Activated T-cell treated with anti-CD3 and anti-CD28 coated beads, Interleukin-2, amount 50 U/mL, for 4 hours (primary cell): Measurements from ENCODE around the gene GAPT. TPM values are rescaled to one million over a fixed set of nuclear protein-coding genes. Genes with fewer than 3 reads are reported as not detected.

Experiments
- ATAC-seq, 2 donors: fragments of 200-7000 bp; cut with Tn5 transposase; one replicate each; pipeline ENCODE4 v1.10.0; 2021
- DNase-seq: peaks from one replicate; pipeline ENCODE4 v3.0.0-alpha.2; 2020
- H3K27me3 Mint-ChIP-seq: one replicate; pipeline ENCODE4 v1.8.0; 2021; ENCODE audit warnings: low read depth, mixed read lengths
- H3K36me3 Mint-ChIP-seq: one replicate; pipeline ENCODE4 v1.8.0; 2022; ENCODE audit warnings: mixed read lengths; ENCODE audit not compliant: insufficient read depth
- H3K4me1 Mint-ChIP-seq: one replicate; pipeline ENCODE4 v1.8.0; 2021; ENCODE audit warnings: low read depth, mixed read lengths
- H3K4me3 Mint-ChIP-seq: one replicate; pipeline ENCODE4 v1.8.0; 2021; ENCODE audit warnings: mild to moderate bottlenecking, moderate library complexity, mixed read lengths
- H3K9me3 Mint-ChIP-seq: one replicate; pipeline ENCODE4 v1.8.0; 2021; ENCODE audit warnings: mixed read lengths
- total RNA-seq, 3 donors: library from RNA; stranded (reverse); gene quantifications; one replicate each; pipeline ENCODE4 v1.2.1, GENCODE V29; 2021

GAPT gene
- total RNA-seq, result not detected

DNA sequence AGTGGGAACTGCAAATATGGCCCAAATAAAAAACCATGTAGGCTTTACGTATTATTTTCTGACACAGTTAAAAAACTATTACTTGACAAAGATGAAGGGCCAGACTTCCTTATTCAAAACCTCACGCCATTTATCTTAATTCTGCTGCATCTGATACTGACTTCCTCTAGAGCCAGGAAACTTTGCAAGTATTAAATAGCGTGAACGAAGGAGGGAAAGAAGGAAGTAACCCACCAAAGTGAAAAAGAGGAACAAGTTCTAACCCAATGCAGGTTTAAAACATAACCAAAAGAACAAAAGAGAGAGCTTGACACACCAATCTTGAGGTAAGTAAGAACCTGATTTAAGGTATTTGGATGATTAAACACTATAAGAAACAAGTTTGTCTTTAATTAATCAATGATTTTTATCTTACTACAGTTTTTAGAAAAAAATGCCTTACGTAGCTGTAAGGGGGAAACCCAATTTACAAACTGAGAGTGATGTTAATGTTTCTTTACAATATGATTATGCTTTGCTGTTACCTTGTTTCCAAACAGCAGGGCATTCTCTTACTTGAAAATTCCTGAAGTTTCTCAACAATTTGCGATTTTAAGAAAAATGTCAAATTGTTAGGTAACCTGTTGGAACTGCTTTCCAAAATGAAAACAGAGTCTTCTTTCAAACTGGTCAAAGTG lies at the start of gene GAPT:
GAPT (plus strand) TSS at position 220 of the 677 bp plus-strand sequence. CDS start 3,102 bp downstream, outside the sequence.
- peaks cover 19% of the 10 kb centered on the region for H3K27me3 Mint-ChIP-seq
- peaks cover 1% of the 10 kb centered on the region for H3K4me1 Mint-ChIP-seq
- DNase-seq, result no peak
- no peaks in the 10 kb centered on the region for H3K9me3 Mint-ChIP-seq
- H3K4me3 Mint-ChIP-seq, result no peak within 1 kb of the TSS
- no peak for ATAC-seq
- no peaks in the 10 kb centered on the region for H3K36me3 Mint-ChIP-seq

DNA sequence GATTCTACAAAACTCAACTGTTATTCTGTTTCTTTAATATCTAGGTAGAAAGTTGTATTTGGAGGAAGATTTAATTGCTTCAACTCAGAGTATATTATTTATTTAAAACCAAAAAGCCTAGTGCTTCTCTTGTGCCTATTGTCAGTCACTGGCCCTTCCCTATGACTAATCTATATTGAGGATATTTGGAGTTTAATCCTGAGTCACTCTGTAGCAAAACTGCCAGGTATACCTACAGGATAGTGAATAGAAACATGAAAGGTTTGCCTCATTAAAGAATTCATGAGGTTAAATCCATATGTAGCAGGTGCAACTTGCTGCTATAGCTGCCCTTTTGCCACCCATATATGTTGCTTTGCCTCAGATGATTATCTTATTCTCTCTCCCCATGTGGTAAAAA lies 46.4 kb upstream of the GAPT start:
- Mint-ChIP-seq H3K9me3 (peaks cover 4% of the 10 kb centered on the region), H3K27me3 (peaks cover 13% of the 10 kb centered on the region), H3K36me3 (no peaks in the 10 kb centered on the region), H3K4me1 (no peaks in the 10 kb centered on the region), H3K4me3 (no peak overlapping the region)
- no peak for ATAC-seq
- no peak for DNase-seq

DNA sequence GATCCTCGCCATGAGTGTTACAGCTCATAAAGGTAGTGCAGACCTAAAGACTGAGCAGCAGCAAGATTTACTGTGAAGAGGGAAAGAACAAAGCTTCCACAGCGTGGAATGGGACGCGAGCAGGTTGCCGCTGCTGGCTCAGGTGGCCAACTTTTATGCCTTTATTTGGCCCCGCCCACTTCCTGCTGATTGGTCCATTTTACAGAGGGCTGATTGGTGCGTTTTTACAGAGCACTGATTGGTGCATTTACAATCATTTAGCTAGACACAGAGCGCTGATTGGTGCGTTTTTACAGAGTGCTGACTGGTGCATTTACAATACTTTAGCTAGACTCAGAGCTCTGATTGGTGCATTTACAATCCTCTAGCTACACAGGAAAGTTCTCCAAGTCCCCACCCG lies 45.2 kb upstream of the GAPT start:
- ATAC-seq (no peak), DNase-seq (no peak)
- H3K9me3 Mint-ChIP-seq, result peaks cover 4% of the 10 kb centered on the region
- no peak overlapping the region for H3K4me3 Mint-ChIP-seq
- no peaks in the 10 kb centered on the region for H3K36me3 Mint-ChIP-seq
- H3K4me1 Mint-ChIP-seq, result no peaks in the 10 kb centered on the region
- H3K27me3 Mint-ChIP-seq, result peaks cover 12% of the 10 kb centered on the region

DNA sequence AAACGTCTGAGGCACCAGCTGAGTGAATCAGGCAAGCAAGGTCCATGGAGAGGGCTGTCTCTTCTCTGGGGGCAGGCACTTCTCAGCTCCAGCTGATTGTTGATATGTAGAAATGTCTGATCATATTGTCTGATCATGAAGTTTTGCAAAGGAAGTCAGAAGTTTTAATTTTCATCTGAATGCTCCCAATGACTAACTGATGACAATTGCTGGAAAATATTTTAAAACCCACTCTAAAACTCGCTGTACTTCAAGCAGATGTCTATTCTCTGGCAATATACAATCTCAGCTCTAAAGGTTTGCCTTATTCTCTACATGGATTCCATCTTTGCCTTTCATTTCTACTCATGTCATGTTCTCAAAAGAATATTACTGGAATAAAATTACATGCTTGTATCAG lies 44.0 kb upstream of the GAPT start:
- H3K36me3 Mint-ChIP-seq, result no peaks in the 10 kb centered on the region
- DNase-seq, result no peak
- H3K4me1 Mint-ChIP-seq, result no peaks in the 10 kb centered on the region
- H3K27me3 Mint-ChIP-seq, result peaks cover 10% of the 10 kb centered on the region
- ATAC-seq, result no peak
- no peak overlapping the region for H3K4me3 Mint-ChIP-seq
- peaks cover 4% of the 10 kb centered on the region for H3K9me3 Mint-ChIP-seq

DNA sequence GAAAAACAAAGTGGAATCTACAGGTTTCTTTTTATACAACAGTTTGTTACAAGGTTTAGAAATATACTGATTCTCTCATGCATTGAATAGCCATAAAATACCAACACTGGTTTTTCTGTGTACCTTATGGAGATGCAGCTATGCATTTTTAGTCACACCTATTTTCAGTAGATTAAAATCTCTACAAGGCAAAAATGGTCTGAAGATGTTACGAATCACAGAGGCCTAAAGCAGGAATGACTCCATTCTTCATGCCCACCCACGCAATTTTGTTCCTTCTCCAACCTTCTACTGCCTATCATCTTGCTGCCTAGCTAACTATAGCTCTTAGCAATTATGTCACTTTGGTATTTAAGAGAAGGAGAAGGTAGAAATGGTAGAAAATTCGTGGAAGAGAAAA lies 41.2 kb upstream of the GAPT start:
- Mint-ChIP-seq H3K4me3 (no peak overlapping the region), H3K36me3 (peaks cover 7% of the 10 kb centered on the region), H3K27me3 (peaks cover 15% of the 10 kb centered on the region), H3K9me3 (no peaks in the 10 kb centered on the region), H3K4me1 (no peaks in the 10 kb centered on the region)
- DNase-seq (no peak), ATAC-seq (no peak)

DNA sequence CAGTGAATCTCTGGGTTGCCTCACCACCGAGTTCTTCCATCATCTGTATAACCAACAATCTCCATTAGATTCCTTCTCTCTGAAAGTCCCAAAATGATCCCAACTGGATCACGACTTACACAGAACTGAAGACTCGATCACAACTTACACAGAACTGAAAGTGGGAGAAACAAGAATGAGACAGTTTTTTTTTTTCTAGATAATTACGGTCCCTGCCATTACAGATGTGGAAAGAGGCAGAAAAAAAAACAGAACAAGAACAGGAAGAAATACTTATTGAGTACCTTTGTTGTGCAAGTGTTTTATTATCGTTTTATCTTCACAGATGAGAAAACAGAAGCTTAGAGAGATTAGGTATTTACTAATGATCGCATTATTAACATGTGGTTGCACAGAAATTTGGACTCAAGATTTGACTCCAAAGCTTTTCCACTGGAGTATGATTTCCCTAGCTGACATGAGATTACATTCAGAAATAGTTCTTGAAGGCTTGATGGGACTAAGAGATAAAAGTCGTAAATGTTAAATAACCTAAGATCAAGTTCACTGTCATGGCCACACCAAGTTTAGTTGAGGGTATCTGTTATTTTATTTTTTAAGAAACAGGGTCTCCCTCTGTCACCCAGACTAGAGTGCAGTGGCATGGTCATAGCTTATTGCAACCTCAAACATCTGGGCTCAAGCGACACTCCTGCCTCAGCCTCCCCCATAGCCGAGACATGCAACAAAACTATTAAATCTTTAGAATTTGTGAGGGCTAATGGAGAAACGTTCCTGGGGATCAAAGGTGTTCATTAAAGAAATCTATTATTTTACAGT lies 40.2 kb upstream of the GAPT start:
- Mint-ChIP-seq H3K27me3 (peaks cover 15% of the 10 kb centered on the region), H3K9me3 (no peaks in the 10 kb centered on the region), H3K36me3 (peaks cover 9% of the 10 kb centered on the region), H3K4me1 (no peaks in the 10 kb centered on the region), H3K4me3 (no peak overlapping the region)
- ATAC-seq (no peak), DNase-seq (no peak)

DNA sequence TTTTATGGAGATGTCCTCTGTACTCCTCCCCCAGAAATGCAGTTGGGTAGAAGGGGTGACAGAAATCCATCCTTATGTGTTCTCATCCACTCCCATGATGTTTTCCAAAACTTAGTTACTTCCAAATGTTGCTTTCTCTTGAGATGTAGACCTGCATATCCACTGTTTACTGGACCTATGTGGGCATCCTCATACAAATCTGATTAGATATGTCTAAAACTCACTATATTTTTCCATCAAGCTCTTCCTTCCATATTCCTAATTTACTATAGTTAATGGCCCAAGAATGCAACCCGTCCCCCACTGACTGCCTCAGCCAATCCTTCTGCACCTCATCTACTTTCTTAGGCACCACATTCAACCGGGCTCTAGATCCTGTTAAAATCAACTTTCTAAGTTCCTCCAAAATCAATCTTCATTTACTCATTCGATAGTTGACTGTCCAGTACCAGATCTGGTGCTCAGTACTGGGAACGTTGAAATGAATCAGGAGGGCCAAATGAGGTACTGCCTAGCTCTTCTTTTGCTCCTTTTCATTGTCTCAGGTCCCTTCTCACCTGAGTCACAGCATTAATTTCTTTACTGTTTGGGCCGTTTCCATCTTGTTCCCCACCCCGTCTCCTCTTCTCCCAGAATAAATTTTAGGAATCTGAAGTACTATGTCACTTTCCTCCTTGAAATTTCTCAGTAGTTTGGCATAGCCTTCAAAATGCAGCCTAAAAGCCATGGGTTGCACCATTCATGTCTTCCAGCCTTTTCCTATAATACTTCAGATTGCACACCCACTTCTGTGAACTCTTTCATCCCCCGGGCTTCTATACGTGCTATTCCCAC lies 39.3 kb upstream of the GAPT start:
- no peak for DNase-seq
- peaks cover 13% of the 10 kb centered on the region for H3K36me3 Mint-ChIP-seq
- no peaks in the 10 kb centered on the region for H3K4me1 Mint-ChIP-seq
- peaks cover 8% of the 10 kb centered on the region for H3K27me3 Mint-ChIP-seq
- H3K4me3 Mint-ChIP-seq, result no peak overlapping the region
- no peak for ATAC-seq
- H3K9me3 Mint-ChIP-seq, result no peaks in the 10 kb centered on the region

DNA sequence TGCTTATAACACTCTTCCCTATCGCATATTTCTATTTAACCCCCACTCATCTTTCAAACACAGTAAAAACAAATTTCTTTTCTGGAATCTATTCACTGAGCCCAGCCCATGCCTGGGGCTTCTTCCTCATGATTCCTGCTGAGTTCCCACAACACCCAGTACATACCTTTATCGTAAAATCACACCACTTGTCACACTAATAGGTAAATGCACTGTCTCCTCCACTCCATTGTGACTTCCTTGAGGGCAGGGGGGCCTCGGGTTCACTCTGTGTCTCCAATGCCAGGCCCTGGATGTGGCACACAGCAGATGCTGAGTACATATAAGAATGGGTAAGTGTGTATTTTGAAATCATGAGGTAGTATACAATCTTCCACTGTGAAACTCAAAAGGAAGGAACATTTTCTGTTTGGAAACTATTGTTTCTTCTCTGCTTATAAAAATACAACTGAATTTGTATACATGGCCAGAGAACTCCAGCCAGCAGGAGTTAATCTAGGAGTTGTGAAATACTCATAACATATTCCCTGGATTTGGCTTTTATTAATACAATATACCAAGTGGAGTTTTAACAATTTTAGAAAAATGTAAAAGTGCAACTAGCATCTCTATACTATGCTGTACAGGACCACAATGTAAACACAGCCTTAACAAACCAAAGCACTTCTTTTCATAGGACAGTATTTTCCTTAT lies 38.5 kb upstream of the GAPT start:
- Mint-ChIP-seq H3K4me1 (no peaks in the 10 kb centered on the region), H3K4me3 (no peak overlapping the region), H3K27me3 (peaks cover 8% of the 10 kb centered on the region), H3K36me3 (peaks cover 14% of the 10 kb centered on the region), H3K9me3 (no peaks in the 10 kb centered on the region)
- no peak for DNase-seq
- ATAC-seq, result no peak

DNA sequence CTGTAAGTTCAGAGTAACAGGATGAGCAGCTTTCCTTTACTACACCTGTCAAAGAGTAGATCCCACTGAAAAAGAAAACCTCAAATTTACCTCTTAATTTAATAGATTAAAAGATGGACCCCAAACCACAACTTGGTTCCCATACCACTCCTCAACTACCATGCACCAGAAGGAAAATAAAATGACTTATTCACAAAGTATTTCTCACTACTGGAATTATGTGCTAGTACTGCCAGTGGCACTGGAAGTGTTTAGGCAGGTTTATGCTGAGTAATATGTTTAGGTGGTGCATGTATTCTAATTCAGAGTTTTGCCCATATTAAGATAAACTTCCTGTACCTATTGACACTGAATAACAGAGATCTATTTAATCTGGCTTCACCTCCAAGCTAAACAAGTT lies 37.9 kb upstream of the GAPT start:
- Mint-ChIP-seq H3K27me3 (peaks cover 13% of the 10 kb centered on the region), H3K4me1 (peaks cover 1% of the 10 kb centered on the region), H3K4me3 (no peak overlapping the region), H3K9me3 (no peaks in the 10 kb centered on the region), H3K36me3 (peaks cover 14% of the 10 kb centered on the region)
- no peak for DNase-seq
- no peak for ATAC-seq

DNA sequence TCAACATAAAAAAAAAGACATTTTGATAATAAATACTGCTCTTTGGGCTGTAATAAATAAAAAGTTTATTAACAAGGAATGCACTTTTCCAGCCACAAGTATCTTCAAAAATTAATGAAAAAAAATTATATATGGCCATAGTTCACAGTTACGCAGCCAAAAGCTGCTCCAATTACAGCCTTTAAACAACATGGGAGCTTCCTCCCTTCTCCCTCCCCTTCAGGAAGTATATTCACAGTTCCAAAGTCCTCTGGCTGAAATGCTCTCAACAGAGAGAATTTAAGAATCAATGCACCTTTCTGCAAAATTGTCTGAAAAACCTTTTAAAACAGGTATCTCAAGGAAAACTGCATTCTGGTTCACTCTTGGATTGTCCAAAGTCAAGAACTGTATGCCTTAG lies 37.2 kb upstream of the GAPT start:
- Mint-ChIP-seq H3K27me3 (peaks cover 18% of the 10 kb centered on the region), H3K9me3 (no peaks in the 10 kb centered on the region), H3K36me3 (peaks cover 14% of the 10 kb centered on the region), H3K4me1 (peaks cover 7% of the 10 kb centered on the region), H3K4me3 (no peak overlapping the region)
- no peak for ATAC-seq
- no peak for DNase-seq

DNA sequence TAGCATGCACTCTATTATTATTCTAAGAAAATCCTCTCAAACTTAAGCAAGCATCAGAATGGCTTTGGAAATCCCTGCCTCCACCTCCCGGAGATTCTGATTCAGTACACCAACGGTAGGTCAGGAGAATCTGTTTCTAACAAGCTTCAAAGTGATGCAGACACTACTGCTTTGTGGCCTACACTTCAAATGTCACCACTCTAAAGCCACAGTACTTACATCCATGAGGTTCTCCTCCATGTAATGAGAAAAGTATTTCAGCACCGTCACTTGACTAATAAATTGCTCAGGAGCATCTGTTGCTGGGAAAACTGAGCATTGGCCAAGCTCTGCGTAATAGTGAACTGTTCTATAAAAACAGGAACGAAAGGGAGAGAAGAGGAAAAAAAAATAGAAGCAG lies 36.2 kb upstream of the GAPT start:
- Mint-ChIP-seq H3K4me1 (peaks cover 9% of the 10 kb centered on the region), H3K27me3 (peaks cover 18% of the 10 kb centered on the region), H3K4me3 (no peak overlapping the region), H3K9me3 (no peaks in the 10 kb centered on the region), H3K36me3 (peaks cover 14% of the 10 kb centered on the region)
- ATAC-seq (no peak), DNase-seq (no peak)

DNA sequence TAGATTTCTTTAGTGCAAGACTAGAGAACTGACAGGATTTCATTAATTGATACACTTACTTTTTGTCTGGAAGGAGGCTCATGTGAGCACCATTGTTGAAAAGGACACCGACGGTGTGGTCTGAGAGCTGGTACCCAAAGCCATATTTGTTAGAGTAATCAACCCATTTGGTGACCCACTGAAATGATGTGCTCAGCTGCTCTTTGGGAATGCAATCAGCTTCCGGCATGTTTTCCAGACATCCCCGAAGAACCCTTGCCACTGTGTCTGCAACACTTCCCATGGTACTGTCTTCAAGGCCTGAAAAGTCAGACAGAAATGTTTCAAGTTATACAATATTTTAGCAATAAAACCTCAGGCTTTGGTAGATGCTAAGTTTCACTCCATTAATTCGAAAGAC lies 35.8 kb upstream of the GAPT start:
- peaks cover 18% of the 10 kb centered on the region for H3K27me3 Mint-ChIP-seq
- ATAC-seq (no peak), DNase-seq (no peak)
- H3K36me3 Mint-ChIP-seq, result peaks cover 14% of the 10 kb centered on the region
- H3K4me1 Mint-ChIP-seq, result peaks cover 9% of the 10 kb centered on the region
- no peak overlapping the region for H3K4me3 Mint-ChIP-seq
- no peaks in the 10 kb centered on the region for H3K9me3 Mint-ChIP-seq

DNA sequence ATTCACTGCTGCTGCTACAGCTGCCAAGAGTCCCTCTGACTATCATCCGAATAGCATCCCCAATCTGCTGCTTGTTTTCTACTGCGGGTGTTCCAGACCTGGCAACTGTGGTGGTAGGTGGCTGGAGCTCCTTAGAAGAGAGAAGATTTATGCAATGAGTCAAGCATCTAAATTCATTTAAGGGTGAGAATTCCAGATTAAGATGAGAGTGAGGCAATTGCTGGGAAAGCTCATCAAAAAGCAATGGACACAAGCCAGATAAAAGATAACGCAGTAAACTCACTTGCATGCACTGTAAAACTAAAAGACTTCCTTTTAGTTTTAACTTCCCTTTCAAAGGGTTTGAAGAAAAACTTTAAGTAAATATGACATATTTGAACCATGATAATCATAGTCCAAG lies 35.2 kb upstream of the GAPT start:
- DNase-seq, result no peak

DNA sequence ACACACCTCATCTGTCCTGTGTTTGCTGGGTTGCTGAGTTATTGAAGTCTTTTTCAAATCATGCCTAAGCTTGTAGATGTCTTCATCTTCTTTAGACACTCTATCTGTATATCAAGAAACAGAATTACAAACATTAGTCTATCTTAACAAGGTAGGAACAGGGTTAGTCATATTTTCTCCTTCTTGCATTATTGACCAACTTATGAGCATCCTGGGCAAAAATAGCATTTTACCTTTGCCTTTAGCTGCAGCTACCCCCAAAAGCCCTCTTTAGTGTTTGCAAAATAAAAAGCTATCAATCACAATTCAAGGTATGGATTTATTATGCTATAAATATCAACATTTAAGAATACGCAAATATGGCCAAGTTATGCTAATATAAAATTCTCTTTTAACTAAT lies 34.7 kb upstream of the GAPT start:
- Mint-ChIP-seq H3K9me3 (no peaks in the 10 kb centered on the region), H3K4me3 (no peak overlapping the region), H3K4me1 (peaks cover 16% of the 10 kb centered on the region), H3K27me3 (peaks cover 18% of the 10 kb centered on the region), H3K36me3 (peaks cover 14% of the 10 kb centered on the region)
- DNase-seq (no peak), ATAC-seq (no peak)

More for the DNA sequence above, 35.2 kb upstream of the GAPT start:
- Mint-ChIP-seq H3K27me3 (peaks cover 18% of the 10 kb centered on the region), H3K36me3 (peaks cover 14% of the 10 kb centered on the region), H3K4me3 (no peak overlapping the region), H3K4me1 (peaks cover 13% of the 10 kb centered on the region), H3K9me3 (no peaks in the 10 kb centered on the region)
- ATAC-seq, result no peak
